Activated CD4-positive, alpha-beta memory T cell treated with anti-CD3 and anti-CD28 coated beads for 36 hours (primary cell): Measurements from ENCODE around the gene CFAP97D2. TPM values are rescaled to one million over a fixed set of nuclear protein-coding genes. Genes with fewer than 3 reads are reported as not detected.
"Not testable (repeated sequence)": the region's sequence is repeated elsewhere in the genome, so short reads cannot be mapped to it uniquely, and the experiment has no call there.

Experiments
- CTCF ChIA-PET: fragments of 350-600 bp; sonication (Branson Sonifier 250); formaldehyde crosslinking; loops from one replicate; lab custom pipeline; 2021; ENCODE audit warnings: antibody characterized with exemption, inconsistent platforms; lab: Charles Lee
- POLR2A ChIA-PET: fragments of 350-600 bp; sonication (Branson Sonifier 250); formaldehyde crosslinking; loops from one replicate; lab custom pipeline; 2021; ENCODE audit warnings: antibody characterized with exemption; lab: Charles Lee
- DNase-seq: peaks from one replicate; pipeline ENCODE4 v3.0.0-alpha.2; 2020
- H3K27ac Mint-ChIP-seq: one replicate; pipeline ENCODE4 v1.8.0; 2021; ENCODE audit warnings: mixed read lengths
- H3K27me3 Mint-ChIP-seq: one replicate; pipeline ENCODE4 v1.8.0; 2021; ENCODE audit warnings: mixed read lengths
- H3K36me3 Mint-ChIP-seq: one replicate; pipeline ENCODE4 v1.8.0; 2021; ENCODE audit warnings: mixed read lengths
- H3K4me1 Mint-ChIP-seq: one replicate; pipeline ENCODE4 v1.8.0; 2021; ENCODE audit warnings: low read depth, mixed read lengths
- H3K4me3 Mint-ChIP-seq: one replicate; pipeline ENCODE4 v1.8.0; 2021; ENCODE audit warnings: mild to moderate bottlenecking, mixed read lengths
- H3K9me3 Mint-ChIP-seq: one replicate; pipeline ENCODE4 v1.8.0; 2021; ENCODE audit warnings: mixed read lengths
- intact Hi-C: fragments of 100-400 bp; cut with micrococcal nuclease; formaldehyde crosslinking; loops from one replicate; pipeline ENCODE4 v1.15.1; 2023
- total RNA-seq, 2 experiments: library from RNA; stranded (reverse); gene quantifications; one replicate each; pipeline ENCODE4 v1.2.3, GENCODE V29; 2021

The CFAP97D2 gene
- total RNA-seq, 2 experiments from 2014 or later, result not detected

GRCh38 chr13:114177245-114178010, 1.6 kb upstream of the CFAP97D2 start:
- DNase-seq, result no peak
- H3K4me1 Mint-ChIP-seq, result peaks cover 34% of the 10 kb centered on the region
- H3K4me3 Mint-ChIP-seq, result no peak overlapping the region
- H3K27ac Mint-ChIP-seq, result no peak overlapping the region
- POLR2A ChIA-PET, result no interaction called here
- peaks cover 14% of the 10 kb centered on the region for H3K9me3 Mint-ChIP-seq
- peaks cover 6% of the 10 kb centered on the region for H3K36me3 Mint-ChIP-seq
- intact Hi-C loops, result no loop called here
- CTCF ChIA-PET, result interaction anchor here (1.0 kb wide), 1 partner anchor 15 kb away, joined by 3 read pairs; no protein-coding TSS in a partner anchor
- H3K27me3 Mint-ChIP-seq, result no peaks in the 10 kb centered on the region

- CTCF ChIA-PET, result no interaction called here
- Mint-ChIP-seq H3K27me3 (no peaks in the 10 kb centered on the region), H3K9me3 (peaks cover 12% of the 10 kb centered on the region), H3K36me3 (no peaks in the 10 kb centered on the region), H3K4me3 (no peak overlapping the region), H3K27ac (no peak overlapping the region), H3K4me1 (peaks cover 8% of the 10 kb centered on the region)
- intact Hi-C loops, result no loop called here
- POLR2A ChIA-PET, result no interaction called here
- no peak for DNase-seq
Measured at GRCh38 chr13:114185182-114185971, 6.3 kb downstream of the CFAP97D2 start.

GRCh38 chr13:114194853-114195252, 15.8 kb downstream of the CFAP97D2 start:
- Mint-ChIP-seq H3K9me3 (peaks cover 5% of the 10 kb centered on the region), H3K36me3 (no peaks in the 10 kb centered on the region), H3K4me1 (peaks cover 14% of the 10 kb centered on the region), H3K4me3 (no peak overlapping the region), H3K27me3 (no peaks in the 10 kb centered on the region), H3K27ac (no peak overlapping the region)
- ChIA-PET POLR2A (no interaction called here), CTCF (interaction anchor here (0.7 kb wide), 1 partner anchor 33 kb away, joined by 3 read pairs; no protein-coding TSS in a partner anchor)
- peak; percentile 52 for DNase-seq
- intact Hi-C loops, result no loop called here

GRCh38 chr13:114196629-114197028, 17.6 kb downstream of the CFAP97D2 start:
- ChIA-PET POLR2A (no interaction called here), CTCF (no interaction called here)
- intact Hi-C loops, result no loop called here
- H3K27ac Mint-ChIP-seq, result no peak overlapping the region
- H3K4me3 Mint-ChIP-seq, result no peak overlapping the region
- no peaks in the 10 kb centered on the region for H3K27me3 Mint-ChIP-seq
- H3K4me1 Mint-ChIP-seq, result peaks cover 14% of the 10 kb centered on the region
- no peak for DNase-seq
- no peaks in the 10 kb centered on the region for H3K36me3 Mint-ChIP-seq
- no peaks in the 10 kb centered on the region for H3K9me3 Mint-ChIP-seq

- POLR2A ChIA-PET, result no interaction called here
- Mint-ChIP-seq H3K9me3 (no peaks in the 10 kb centered on the region), H3K4me1 (peaks cover 20% of the 10 kb centered on the region), H3K27me3 (no peaks in the 10 kb centered on the region), H3K27ac (no peak overlapping the region), H3K4me3 (no peak overlapping the region), H3K36me3 (no peaks in the 10 kb centered on the region)
- intact Hi-C loops, result no loop called here
- no peak for DNase-seq
- CTCF ChIA-PET, result no interaction called here
Measured at GRCh38 chr13:114198556-114198955, 19.5 kb downstream of the CFAP97D2 start.

- H3K9me3 Mint-ChIP-seq, H3K27me3 Mint-ChIP-seq, H3K4me3 Mint-ChIP-seq, H3K27ac Mint-ChIP-seq, intact Hi-C loops, CTCF ChIA-PET, DNase-seq, POLR2A ChIA-PET, H3K36me3 Mint-ChIP-seq: not testable (repeated sequence)
- peaks cover 23% of the 10 kb centered on the region for H3K4me1 Mint-ChIP-seq
Measured at GRCh38 chr13:114199526-114199925, 20.5 kb downstream of the CFAP97D2 start.

GRCh38 chr13:114199954-114200353, 20.9 kb downstream of the CFAP97D2 start:
- H3K9me3 Mint-ChIP-seq, result no peaks in the 10 kb centered on the region
- no peak for DNase-seq
- ChIA-PET POLR2A (no interaction called here), CTCF (no interaction called here)
- H3K27me3 Mint-ChIP-seq, result no peaks in the 10 kb centered on the region
- no peaks in the 10 kb centered on the region for H3K36me3 Mint-ChIP-seq
- H3K4me1 Mint-ChIP-seq, result peaks cover 23% of the 10 kb centered on the region
- H3K27ac Mint-ChIP-seq, result no peak overlapping the region
- H3K4me3 Mint-ChIP-seq, result no peak overlapping the region
- intact Hi-C loops, result no loop called here

GRCh38 chr13:114200399-114200911, 21.4 kb downstream of the CFAP97D2 start:
- no peak for DNase-seq
- Mint-ChIP-seq H3K27me3 (no peaks in the 10 kb centered on the region), H3K9me3 (no peaks in the 10 kb centered on the region), H3K4me1 (peaks cover 22% of the 10 kb centered on the region), H3K27ac (no peak overlapping the region), H3K4me3 (no peak overlapping the region), H3K36me3 (no peaks in the 10 kb centered on the region)
- ChIA-PET CTCF (no interaction called here), POLR2A (no interaction called here)
- intact Hi-C loops, result no loop called here

GRCh38 chr13:114202581-114202980, 23.5 kb downstream of the CFAP97D2 start:
- CTCF ChIA-PET, result no interaction called here
- no peak for DNase-seq
- Mint-ChIP-seq H3K9me3 (no peaks in the 10 kb centered on the region), H3K27ac (no peak overlapping the region), H3K36me3 (no peaks in the 10 kb centered on the region), H3K4me1 (peaks cover 23% of the 10 kb centered on the region), H3K27me3 (no peaks in the 10 kb centered on the region), H3K4me3 (no peak overlapping the region)
- intact Hi-C loops, result no loop called here
- POLR2A ChIA-PET, result no interaction called here

- Mint-ChIP-seq H3K27ac (no peak overlapping the region), H3K27me3 (no peaks in the 10 kb centered on the region), H3K9me3 (no peaks in the 10 kb centered on the region), H3K4me1 (peaks cover 23% of the 10 kb centered on the region), H3K36me3 (no peaks in the 10 kb centered on the region), H3K4me3 (no peak overlapping the region)
- ChIA-PET CTCF (no interaction called here), POLR2A (no interaction called here)
- intact Hi-C loops, result no loop called here
- peak; percentile 44 for DNase-seq
Measured at GRCh38 chr13:114203536-114203935, 24.5 kb downstream of the CFAP97D2 start.

- intact Hi-C loops, result no loop called here
- Mint-ChIP-seq H3K27me3 (no peaks in the 10 kb centered on the region), H3K9me3 (no peaks in the 10 kb centered on the region), H3K4me3 (no peak overlapping the region), H3K27ac (no peak overlapping the region), H3K4me1 (peaks cover 23% of the 10 kb centered on the region), H3K36me3 (no peaks in the 10 kb centered on the region)
- CTCF ChIA-PET, result no interaction called here
- DNase-seq, result no peak
- POLR2A ChIA-PET, result no interaction called here
Measured at GRCh38 chr13:114204894-114205293, 25.8 kb downstream of the CFAP97D2 start.

GRCh38 chr13:114208134-114208533, 29.1 kb downstream of the CFAP97D2 start:
- H3K36me3 Mint-ChIP-seq, result no peaks in the 10 kb centered on the region
- H3K4me3 Mint-ChIP-seq, result no peak overlapping the region
- H3K4me1 Mint-ChIP-seq, result peaks cover 28% of the 10 kb centered on the region
- ChIA-PET CTCF (no interaction called here), POLR2A (no interaction called here)
- intact Hi-C loops, result no loop called here
- H3K27ac Mint-ChIP-seq, result no peak overlapping the region
- H3K27me3 Mint-ChIP-seq, result no peaks in the 10 kb centered on the region
- DNase-seq, result no peak
- H3K9me3 Mint-ChIP-seq, result no peaks in the 10 kb centered on the region
